ENCODE data around the gene OR4D1. TPM values are rescaled to one million over a fixed set of nuclear protein-coding genes. Genes with fewer than 3 reads are reported as not detected.

The OR4D1 gene
- total and polyA plus RNA-seq, 9 of the 15 experiments (the other 6 are each of a cell fraction or from before 2014, with no cell fraction given), result not detected

GRCh38 chr17:58195518-58196123, 47.4 kb downstream of the OR4D1 start (continued):
- TF ChIP-seq, protein P1, sequence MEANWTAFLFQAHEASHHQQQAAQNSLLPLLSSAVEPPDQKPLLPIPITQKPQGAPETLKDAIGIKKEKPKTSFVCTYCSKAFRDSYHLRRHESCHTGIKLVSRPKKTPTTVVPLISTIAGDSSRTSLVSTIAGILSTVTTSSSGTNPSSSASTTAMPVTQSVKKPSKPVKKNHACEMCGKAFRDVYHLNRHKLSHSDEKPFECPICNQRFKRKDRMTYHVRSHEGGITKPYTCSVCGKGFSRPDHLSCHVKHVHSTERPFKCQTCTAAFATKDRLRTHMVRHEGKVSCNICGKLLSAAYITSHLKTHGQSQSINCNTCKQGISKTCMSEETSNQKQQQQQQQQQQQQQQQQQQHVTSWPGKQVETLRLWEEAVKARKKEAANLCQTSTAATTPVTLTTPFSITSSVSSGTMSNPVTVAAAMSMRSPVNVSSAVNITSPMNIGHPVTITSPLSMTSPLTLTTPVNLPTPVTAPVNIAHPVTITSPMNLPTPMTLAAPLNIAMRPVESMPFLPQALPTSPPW (CRISPR knock-in tag; IDR thresholded peaks at IDR 0.05), result no peak
- no peak for TF ChIP-seq TEAD2 (tag; IDR thresholded peaks at IDR 0.05)
- TF ChIP-seq ZNF324 (CRISPR knock-in tag; IDR thresholded peaks at IDR 0.05), result no peak
- TF ChIP-seq, protein P2, sequence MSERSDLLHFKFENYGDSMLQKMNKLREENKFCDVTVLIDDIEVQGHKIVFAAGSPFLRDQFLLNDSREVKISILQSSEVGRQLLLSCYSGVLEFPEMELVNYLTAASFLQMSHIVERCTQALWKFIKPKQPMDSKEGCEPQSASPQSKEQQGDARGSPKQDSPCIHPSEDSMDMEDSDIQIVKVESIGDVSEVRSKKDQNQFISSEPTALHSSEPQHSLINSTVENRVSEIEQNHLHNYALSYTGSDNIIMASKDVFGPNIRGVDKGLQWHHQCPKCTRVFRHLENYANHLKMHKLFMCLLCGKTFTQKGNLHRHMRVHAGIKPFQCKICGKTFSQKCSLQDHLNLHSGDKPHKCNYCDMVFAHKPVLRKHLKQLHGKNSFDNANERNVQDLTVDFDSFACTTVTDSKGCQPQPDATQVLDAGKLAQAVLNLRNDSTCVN (CRISPR knock-in tag; IDR thresholded peaks at IDR 0.05), result no peak
- TF ChIP-seq, protein P3, sequence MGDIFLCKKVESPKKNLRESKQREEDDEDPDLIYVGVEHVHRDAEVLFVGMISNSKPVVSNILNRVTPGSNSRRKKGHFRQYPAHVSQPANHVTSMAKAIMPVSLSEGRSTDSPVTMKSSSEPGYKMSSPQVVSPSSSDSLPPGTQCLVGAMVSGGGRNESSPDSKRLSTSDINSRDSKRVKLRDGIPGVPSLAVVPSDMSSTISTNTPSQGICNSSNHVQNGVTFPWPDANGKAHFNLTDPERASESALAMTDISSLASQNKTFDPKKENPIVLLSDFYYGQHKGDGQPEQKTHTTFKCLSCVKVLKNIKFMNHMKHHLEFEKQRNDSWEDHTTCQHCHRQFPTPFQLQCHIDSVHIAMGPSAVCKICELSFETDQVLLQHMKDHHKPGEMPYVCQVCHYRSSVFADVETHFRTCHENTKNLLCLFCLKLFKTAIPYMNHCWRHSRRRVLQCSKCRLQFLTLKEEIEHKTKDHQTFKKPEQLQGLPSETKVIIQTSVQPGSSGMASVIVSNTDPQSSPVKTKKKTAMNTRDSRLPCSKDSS (IDR thresholded peaks at IDR 0.05; ENCODE audit: low read depth, partially characterized antibody), result no peak
- TF ChIP-seq ZNF316 (IDR thresholded peaks at IDR 0.05), result no peak
- TF ChIP-seq ARID3B (CRISPR knock-in tag; IDR thresholded peaks at IDR 0.05; ENCODE audit: borderline replicate concordance), result no peak
- no peak for TF ChIP-seq KDM2B (CRISPR knock-in tag; IDR thresholded peaks at IDR 0.05)
- TF ChIP-seq ZNF57 (CRISPR knock-in tag; IDR thresholded peaks at IDR 0.05), result no peak
- TF ChIP-seq SAFB2 (IDR thresholded peaks at IDR 0.05; ENCODE audit: borderline replicate concordance, low read depth, low read length, severe bottlenecking), result no peak
- no peak for TF ChIP-seq NEUROD1 (IDR thresholded peaks at IDR 0.05; ENCODE audit: borderline replicate concordance, low read depth, low read length, partially characterized antibody)
- 0 out of 2 replicates have a peak, but pooled peaks have one; percentile 17 for TF ChIP-seq DPF2 (IDR thresholded peaks at IDR 0.05)
- TF ChIP-seq, protein P4, sequence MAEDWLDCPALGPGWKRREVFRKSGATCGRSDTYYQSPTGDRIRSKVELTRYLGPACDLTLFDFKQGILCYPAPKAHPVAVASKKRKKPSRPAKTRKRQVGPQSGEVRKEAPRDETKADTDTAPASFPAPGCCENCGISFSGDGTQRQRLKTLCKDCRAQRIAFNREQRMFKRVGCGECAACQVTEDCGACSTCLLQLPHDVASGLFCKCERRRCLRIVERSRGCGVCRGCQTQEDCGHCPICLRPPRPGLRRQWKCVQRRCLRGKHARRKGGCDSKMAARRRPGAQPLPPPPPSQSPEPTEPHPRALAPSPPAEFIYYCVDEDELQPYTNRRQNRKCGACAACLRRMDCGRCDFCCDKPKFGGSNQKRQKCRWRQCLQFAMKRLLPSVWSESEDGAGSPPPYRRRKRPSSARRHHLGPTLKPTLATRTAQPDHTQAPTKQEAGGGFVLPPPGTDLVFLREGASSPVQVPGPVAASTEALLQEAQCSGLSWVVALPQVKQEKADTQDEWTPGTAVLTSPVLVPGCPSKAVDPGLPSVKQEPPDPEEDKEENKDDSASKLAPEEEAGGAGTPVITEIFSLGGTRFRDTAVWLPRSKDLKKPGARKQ (CRISPR knock-in tag; IDR thresholded peaks at IDR 0.05), result no peak
- TF ChIP-seq ZNF764 (CRISPR knock-in tag; IDR thresholded peaks at IDR 0.05; ENCODE audit: low read depth), result no peak
- TF ChIP-seq ZNF778 (CRISPR knock-in tag; IDR thresholded peaks at IDR 0.05), result no peak
- no peak for TF ChIP-seq MCM3 (IDR thresholded peaks at IDR 0.05)
- TF ChIP-seq THAP12 (CRISPR knock-in tag; IDR thresholded peaks at IDR 0.05), result no peak
